H9 (cell line): ENCODE data around the gene DBNDD1. TPM values are rescaled to one million over a fixed set of nuclear protein-coding genes. Genes with fewer than 3 reads are reported as not detected.

Experiments used
- DNase-seq: peaks from one replicate; pipeline ENCODE4 v3.0.0-alpha.2; 2017
- H2AFZ ChIP-seq: one replicate; pipeline ENCODE4 v1.6.1; 2013; ENCODE audit warnings: mild to moderate bottlenecking, low read length, control low read depth, moderate library complexity
- H2AK5ac ChIP-seq: 2 replicates; pipeline ENCODE4 v1.6.1; 2013; ENCODE audit warnings: low read length, control low read depth, mixed read lengths; ENCODE audit not compliant: insufficient read length
- H2BK120ac ChIP-seq: one replicate; pipeline ENCODE4 v1.6.1; 2013; ENCODE audit warnings: low read depth, mild to moderate bottlenecking, low read length, control low read depth, inconsistent platforms; ENCODE audit not compliant: poor library complexity, severe bottlenecking
- H2BK12ac ChIP-seq: 2 replicates; pipeline ENCODE4 v1.6.1; 2013; ENCODE audit warnings: low read length, control low read depth, mixed read lengths, low read depth; ENCODE audit not compliant: insufficient read length
- H2BK15ac ChIP-seq: 2 replicates; pipeline ENCODE4 v1.6.1; 2013; ENCODE audit warnings: low read depth, low read length, control low read depth
- H2BK20ac ChIP-seq: one replicate; pipeline ENCODE4 v1.6.1; 2013; ENCODE audit warnings: low read depth, mild to moderate bottlenecking, low read length, control low read depth, inconsistent platforms; ENCODE audit not compliant: poor library complexity, severe bottlenecking
- H2BK5ac ChIP-seq: 2 replicates; pipeline ENCODE4 v1.6.1; 2013; ENCODE audit warnings: low read length, control low read depth, mixed read lengths; ENCODE audit not compliant: insufficient read length
- H3K14ac ChIP-seq: 2 replicates; pipeline ENCODE4 v1.6.1; 2013; ENCODE audit warnings: low read length, control low read depth; ENCODE audit not compliant: insufficient read depth
- H3K18ac ChIP-seq: 2 replicates; pipeline ENCODE4 v1.6.1; 2013; ENCODE audit warnings: low read depth, mild to moderate bottlenecking, mixed read lengths, low read length, control low read depth; ENCODE audit not compliant: insufficient read length
- H3K23ac ChIP-seq: 2 replicates; pipeline ENCODE4 v1.6.1; 2013; ENCODE audit warnings: low read length, control low read depth, mixed read lengths, low read depth; ENCODE audit not compliant: insufficient read length
- H3K23me2 ChIP-seq: 2 replicates; pipeline ENCODE4 v1.6.1; 2013; ENCODE audit warnings: low read depth, mild to moderate bottlenecking, mixed read lengths, low read length, control low read depth; ENCODE audit not compliant: insufficient read length, poor library complexity, severe bottlenecking
- H3K27ac ChIP-seq: 2 replicates; pipeline ENCODE4 v1.5.1; 2013; ENCODE audit warnings: low read length, control low read depth, mixed read lengths, low read depth; ENCODE audit not compliant: insufficient read length
- H3K27me3 ChIP-seq: 2 replicates; pipeline ENCODE4 v1.6.1; 2013; ENCODE audit warnings: low read length, control low read depth, inconsistent platforms; ENCODE audit not compliant: insufficient read depth
- H3K4ac ChIP-seq: 2 replicates; pipeline ENCODE4 v1.6.1; 2013; ENCODE audit warnings: low read depth, mild to moderate bottlenecking, control low read depth, inconsistent platforms, low read length, moderate library complexity
- H3K4me1 ChIP-seq: 2 replicates; pipeline ENCODE4 v1.6.1; 2013; ENCODE audit warnings: low read length, control low read depth, inconsistent platforms; ENCODE audit not compliant: insufficient read depth
- H3K4me2 ChIP-seq: 2 replicates; pipeline ENCODE4 v1.6.1; 2013; ENCODE audit warnings: low read length, control low read depth, mixed read lengths; ENCODE audit not compliant: insufficient read length, insufficient read depth
- H3K56ac ChIP-seq: 2 replicates; pipeline ENCODE4 v1.6.1; 2013; ENCODE audit warnings: low read depth, mild to moderate bottlenecking, mixed read lengths, low read length, control low read depth; ENCODE audit not compliant: insufficient read length
- H3K79me1 ChIP-seq: 2 replicates; pipeline ENCODE4 v1.6.1; 2013; ENCODE audit warnings: low read depth, mild to moderate bottlenecking, moderate library complexity, low read length, control low read depth, inconsistent platforms; ENCODE audit not compliant: insufficient read depth, poor library complexity, severe bottlenecking
- H3K79me2 ChIP-seq: 2 replicates; pipeline ENCODE4 v1.6.1; 2013; ENCODE audit warnings: low read length, control low read depth, inconsistent platforms; ENCODE audit not compliant: insufficient read depth
- H3K9ac ChIP-seq: 2 replicates; pipeline ENCODE4 v1.6.1; 2013; ENCODE audit warnings: low read length, control low read depth, mixed read lengths; ENCODE audit not compliant: insufficient read length; ENCODE audit errors: extremely low read depth
- H3K9me3 ChIP-seq: one replicate; pipeline ENCODE4 v1.6.1; 2013; ENCODE audit warnings: low read depth, low read length, inconsistent platforms; ENCODE audit not compliant: control insufficient read depth
- H3T11ph ChIP-seq: one replicate; pipeline ENCODE4 v1.6.1; 2013; ENCODE audit warnings: mild to moderate bottlenecking, low read length, control low read depth, inconsistent platforms
- H4K20me1 ChIP-seq: one replicate; pipeline ENCODE4 v1.6.1; 2013; ENCODE audit not compliant: control insufficient read depth, insufficient read length, insufficient read depth
- H4K5ac ChIP-seq: 2 replicates; pipeline ENCODE4 v1.6.1; 2013; ENCODE audit warnings: low read depth, mild to moderate bottlenecking, mixed read lengths, low read length, control low read depth; ENCODE audit not compliant: insufficient read length
- H4K8ac ChIP-seq: replicated peaks from 2 replicates; pipeline ENCODE4 v1.6.1; 2013; ENCODE audit warnings: low read length, control low read depth, mixed read lengths, low read depth; ENCODE audit not compliant: insufficient read length
- H4K91ac ChIP-seq: 2 replicates; pipeline ENCODE4 v1.6.1; 2013; ENCODE audit warnings: low read depth, mild to moderate bottlenecking, moderate library complexity, mixed read lengths, low read length, control low read depth; ENCODE audit not compliant: insufficient read length
- H3K27ac Mint-ChIP-seq, 3 experiments: 2 replicates in 2 of 3; 3 replicates in 1 of 3; pipeline ENCODE4 v1.8.0; 2020 to 2021; ENCODE audit warnings: mixed read lengths in 3 of 3, mild to moderate bottlenecking in 1 of 3, moderate library complexity in 1 of 3
- H3K27me3 Mint-ChIP-seq: 2 replicates; pipeline ENCODE4 v1.8.0; 2021; ENCODE audit warnings: low read depth, mild to moderate bottlenecking, moderate library complexity, mixed read lengths
- H3K36me3 Mint-ChIP-seq, 3 experiments: 2 replicates in 2 of 3; 3 replicates in 1 of 3; pipeline ENCODE4 v1.8.0; 2020 to 2021; ENCODE audit warnings: low read depth in 3 of 3, mixed read lengths in 3 of 3; ENCODE audit not compliant: insufficient read depth in 1 of 3
- H3K4me1 Mint-ChIP-seq, 2 experiments: 2 replicates each; pipeline ENCODE4 v1.8.0; 2020; ENCODE audit warnings: mixed read lengths in 2 of 2
- H3K4me3 Mint-ChIP-seq, 2 experiments: 2 replicates in 1 of 2; 3 replicates in 1 of 2; pipeline ENCODE4 v1.8.0; 2020 to 2021; ENCODE audit warnings: mild to moderate bottlenecking in 2 of 2, mixed read lengths in 2 of 2, moderate library complexity in 1 of 2
- H3K9me3 Mint-ChIP-seq, 2 experiments: 2 replicates in 1 of 2; 3 replicates in 1 of 2; pipeline ENCODE4 v1.8.0; 2020; ENCODE audit warnings: mild to moderate bottlenecking in 2 of 2, mixed read lengths in 2 of 2, moderate library complexity in 1 of 2
- WGBS: extraction: QIAGEN DNeasy Blood & Tissue Kit; methylation state at CpG from one replicate; pipeline ENCODE4 v1.1.7; 2013; ENCODE audit warnings: missing lambda C conversion rate, low lambda C conversion rate, mixed read lengths; ENCODE audit not compliant: insufficient read length; ENCODE audit errors: extremely low coverage; 5-methylcytosine and 5-hydroxymethylcytosine counted together
- total RNA-seq: library from RNA; stranded (reverse); gene quantifications from 2 replicates; pipeline ENCODE4 v1.2.1, GENCODE V29; 2021
- TF ChIP-seq, protein P1 (sequence below): fragments of 200-600 bp; sonication (generic); conservative IDR thresholded peaks from 3 replicates; pipeline ENCODE4 v1.8.0; 2021; ENCODE audit warnings: antibody characterized with exemption, mild to moderate bottlenecking

DBNDD1 gene
- total RNA-seq, 1 experiment from 2014 or later, result 87.3 TPM

- H2AFZ ChIP-seq, result no peak overlapping the region
- H3K23me2 ChIP-seq, result no peaks in the 10 kb centered on the region
- no peak overlapping the region for H3K27ac ChIP-seq
- H4K91ac ChIP-seq, result no peak overlapping the region
- no peak overlapping the region for H3K4ac ChIP-seq
- H2BK5ac ChIP-seq, result no peak overlapping the region
- WGBS, result no CpG with 5 or more reads among the region's 11 CpGs
- Mint-ChIP-seq H3K4me3 (peak overlapping the region in 1 of 2 experiments; percentile 66; a peak in 2 of 5 replicates), H3K9me3 (no peaks in the 10 kb centered on the region; a peak in 1 of 5 replicates), H3K4me1 (peaks cover 5 to 9% of the 10 kb centered on the region in 2 experiments; a peak in 3 of 4 replicates), H3K36me3 (peaks cover 2 to 21% (median 9%) of the 10 kb centered on the region in 3 experiments; a peak in 4 of 7 replicates), H3K27ac (peak overlapping the region in 2 of 3 experiments; percentile 75 to 83; a peak in 4 of 7 replicates), H3K27me3 (peaks cover 3% of the 10 kb centered on the region; the same call in 1 of the 2 replicates)
- TF ChIP-seq, protein P1, sequence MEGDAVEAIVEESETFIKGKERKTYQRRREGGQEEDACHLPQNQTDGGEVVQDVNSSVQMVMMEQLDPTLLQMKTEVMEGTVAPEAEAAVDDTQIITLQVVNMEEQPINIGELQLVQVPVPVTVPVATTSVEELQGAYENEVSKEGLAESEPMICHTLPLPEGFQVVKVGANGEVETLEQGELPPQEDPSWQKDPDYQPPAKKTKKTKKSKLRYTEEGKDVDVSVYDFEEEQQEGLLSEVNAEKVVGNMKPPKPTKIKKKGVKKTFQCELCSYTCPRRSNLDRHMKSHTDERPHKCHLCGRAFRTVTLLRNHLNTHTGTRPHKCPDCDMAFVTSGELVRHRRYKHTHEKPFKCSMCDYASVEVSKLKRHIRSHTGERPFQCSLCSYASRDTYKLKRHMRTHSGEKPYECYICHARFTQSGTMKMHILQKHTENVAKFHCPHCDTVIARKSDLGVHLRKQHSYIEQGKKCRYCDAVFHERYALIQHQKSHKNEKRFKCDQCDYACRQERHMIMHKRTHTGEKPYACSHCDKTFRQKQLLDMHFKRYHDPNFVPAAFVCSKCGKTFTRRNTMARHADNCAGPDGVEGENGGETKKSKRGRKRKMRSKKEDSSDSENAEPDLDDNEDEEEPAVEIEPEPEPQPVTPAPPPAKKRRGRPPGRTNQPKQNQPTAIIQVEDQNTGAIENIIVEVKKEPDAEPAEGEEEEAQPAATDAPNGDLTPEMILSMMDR, result no peak
- no peak overlapping the region for H3K9ac ChIP-seq
- no peaks in the 10 kb centered on the region for H3K4me1 ChIP-seq
- H2BK12ac ChIP-seq, result no peak overlapping the region
- no peaks in the 10 kb centered on the region for H3K9me3 ChIP-seq
- H2BK120ac ChIP-seq, result no peak overlapping the region
- H3K27me3 ChIP-seq, result no peaks in the 10 kb centered on the region
- H3K4me2 ChIP-seq, result no peak overlapping the region
- H3K14ac ChIP-seq, result no peak overlapping the region; the same call in 1 of the 2 replicates
- no peak overlapping the region for H3T11ph ChIP-seq
- H3K18ac ChIP-seq, result no peak overlapping the region
- no peak overlapping the region for H2BK15ac ChIP-seq
- H4K8ac ChIP-seq, result no peak overlapping the region
- H2BK20ac ChIP-seq, result no peak overlapping the region
- no peak overlapping the region for H2AK5ac ChIP-seq
- H3K23ac ChIP-seq, result no peak overlapping the region
- no peaks in the 10 kb centered on the region for H3K79me1 ChIP-seq
- H4K5ac ChIP-seq, result no peak overlapping the region
- peaks cover 4% of the 10 kb centered on the region for H4K20me1 ChIP-seq
- no peaks in the 10 kb centered on the region for H3K79me2 ChIP-seq
- DNase-seq, result no peak
- H3K56ac ChIP-seq, result no peak overlapping the region
These were observed 14.7 kb downstream of the DBNDD1 start for GRCh38 chr16:90004577-90004976.
